ENCODE measurements around the gene OCA2.
A peak's percentile ranks its signal among the peaks of the same experiment; 100 is the strongest.
"Not testable (repeated sequence)": the region's sequence is repeated elsewhere in the genome, so short reads cannot be mapped to it uniquely, and the experiment has no call there.

OCA2 gene

GRCh38 chr15:28137408-28138039 is 38.4 kb upstream of the OCA2 start:
- H3K4ac ChIP-seq (ENCODE audit: low read depth in 1 of 2, low read length in 2 of 2); H2BK15ac ChIP-seq (ENCODE audit: low read depth, poor library complexity, severe bottlenecking); H3K4me2 ChIP-seq (ENCODE audit: low read length, poor library complexity, severe bottlenecking); H4K91ac ChIP-seq (ENCODE audit: low read length); H2BK120ac ChIP-seq (ENCODE audit: low read depth, low read length); H3K27ac ChIP-seq (ENCODE audit: low read length, poor library complexity, severe bottlenecking); H3K27me3 ChIP-seq (ENCODE audit: control insufficient read depth in 1 of 2, insufficient read depth in 1 of 2, low read length in 2 of 2); H2BK12ac ChIP-seq (ENCODE audit: low read length in 2 of 2); H3K9me3 ChIP-seq (ENCODE audit: control insufficient read depth, low read length); H2AFZ ChIP-seq (ENCODE audit: low read depth, low read length); H3K18ac ChIP-seq (ENCODE audit: low read depth in 1 of 2, low read length in 2 of 2); H3K23ac ChIP-seq (ENCODE audit: low read length in 2 of 2); H3K9ac ChIP-seq (ENCODE audit: low read length); H2AK5ac ChIP-seq (ENCODE audit: low read length, severe bottlenecking); H2BK5ac ChIP-seq (ENCODE audit: low read depth, low read length, poor library complexity, severe bottlenecking); H3K14ac ChIP-seq (ENCODE audit: low read length in 2 of 2); DNase-seq; H3K4me3 ChIP-seq (ENCODE audit: insufficient read depth in 1 of 2, low read depth in 1 of 2, low read length in 2 of 2); H4K8ac ChIP-seq (ENCODE audit: low read length); H3K4me1 ChIP-seq (ENCODE audit: control insufficient read depth, insufficient read depth, low read depth, low read length): not testable (repeated sequence)
- WGBS, result 100% methylated on average over 2 of the region's 9 CpGs
- Histone ChIP-seq H3K36me3 (ENCODE audit: control insufficient read depth in 1 of 2, insufficient read depth in 2 of 2, low read depth in 1 of 2, low read length in 2 of 2) (peaks cover 23 to 57% of the 10 kb centered on the region in 2 experiments), H3K79me1 (replicated peaks; ENCODE audit: low read length, poor library complexity, severe bottlenecking) (peaks cover 11% of the 10 kb centered on the region)

DNA sequence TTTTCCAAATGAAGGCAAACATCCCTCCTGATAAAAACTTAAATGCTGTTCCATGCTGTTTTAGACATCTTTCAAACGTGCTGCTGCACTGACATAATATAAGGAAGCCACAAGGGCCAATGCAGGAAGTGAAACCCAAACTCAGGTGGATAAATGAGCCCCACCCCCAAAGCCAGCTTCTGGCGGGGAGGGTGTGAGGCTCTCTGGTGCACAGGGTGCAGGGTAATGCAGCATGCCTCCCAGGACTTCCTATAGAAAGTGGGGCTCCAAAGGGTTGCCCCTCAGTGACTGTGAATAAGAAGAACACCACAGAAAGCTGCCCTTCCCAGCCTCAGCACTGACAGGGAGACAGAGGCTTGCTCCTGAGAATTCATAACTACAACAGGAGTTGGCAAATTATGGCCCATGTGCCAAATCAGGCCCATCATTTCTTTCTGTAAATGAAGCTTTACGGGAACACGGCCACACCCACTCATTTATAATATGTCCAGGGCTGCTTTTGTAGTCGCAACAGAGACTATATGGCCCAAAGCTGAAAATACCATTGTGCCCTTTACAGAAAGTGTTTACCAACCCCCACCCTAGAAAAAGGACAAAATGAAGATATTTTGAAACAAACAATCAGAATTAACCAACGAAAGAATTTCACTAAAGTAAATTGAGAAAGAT is 37.3 kb upstream of the OCA2 start:
- not testable (repeated sequence) for H2AFZ ChIP-seq (ENCODE audit: low read depth, low read length); H2AK5ac ChIP-seq (ENCODE audit: low read length, severe bottlenecking); H3K4ac ChIP-seq (ENCODE audit: low read depth in 1 of 2, low read length in 2 of 2); H4K8ac ChIP-seq (ENCODE audit: low read length); H3K14ac ChIP-seq (ENCODE audit: low read length in 2 of 2); H3K4me3 ChIP-seq (ENCODE audit: insufficient read depth in 1 of 2, low read depth in 1 of 2, low read length in 2 of 2); H2BK120ac ChIP-seq (ENCODE audit: low read depth, low read length); H4K91ac ChIP-seq (ENCODE audit: low read length); H3K9me3 ChIP-seq (ENCODE audit: control insufficient read depth, low read length); H3K27me3 ChIP-seq (ENCODE audit: control insufficient read depth in 1 of 2, insufficient read depth in 1 of 2, low read length in 2 of 2); H3K23ac ChIP-seq (ENCODE audit: low read length in 2 of 2); H2BK5ac ChIP-seq (ENCODE audit: low read depth, low read length, poor library complexity, severe bottlenecking); DNase-seq; H3K4me1 ChIP-seq (ENCODE audit: control insufficient read depth, insufficient read depth, low read depth, low read length); H2BK15ac ChIP-seq (ENCODE audit: low read depth, poor library complexity, severe bottlenecking); H3K18ac ChIP-seq (ENCODE audit: low read depth in 1 of 2, low read length in 2 of 2); H3K4me2 ChIP-seq (ENCODE audit: low read length, poor library complexity, severe bottlenecking); H3K9ac ChIP-seq (ENCODE audit: low read length); H3K27ac ChIP-seq (ENCODE audit: low read length, poor library complexity, severe bottlenecking); H2BK12ac ChIP-seq (ENCODE audit: low read length in 2 of 2)
- peaks cover 16% of the 10 kb centered on the region for H3K79me1 ChIP-seq (replicated peaks; ENCODE audit: low read length, poor library complexity, severe bottlenecking)
- 93% methylated on average over 5 of the region's 6 CpGs for WGBS
- peaks cover 27 to 57% of the 10 kb centered on the region in 2 experiments for H3K36me3 ChIP-seq (ENCODE audit: control insufficient read depth in 1 of 2, insufficient read depth in 2 of 2, low read depth in 1 of 2, low read length in 2 of 2)

GRCh38 chr15:28133281-28133680 is 34.2 kb upstream of the OCA2 start:
- Histone ChIP-seq H2BK12ac (ENCODE audit: low read length in 2 of 2) (no peak overlapping the region), H4K8ac (ENCODE audit: low read length) (no peak overlapping the region), H2BK15ac (ENCODE audit: low read depth, poor library complexity, severe bottlenecking) (no peak overlapping the region), H3K23ac (ENCODE audit: low read length in 2 of 2) (no peak overlapping the region), H3K36me3 (ENCODE audit: control insufficient read depth in 1 of 2, insufficient read depth in 2 of 2, low read depth in 1 of 2, low read length in 2 of 2) (peaks cover 34 to 60% of the 10 kb centered on the region in 2 experiments), H3K9me3 (ENCODE audit: control insufficient read depth, low read length) (no peaks in the 10 kb centered on the region), H3K27me3 (ENCODE audit: control insufficient read depth in 1 of 2, insufficient read depth in 1 of 2, low read length in 2 of 2) (no peaks in the 10 kb centered on the region), H4K91ac (ENCODE audit: low read length) (no peak overlapping the region), H3K4me3 (ENCODE audit: insufficient read depth in 1 of 2, low read depth in 1 of 2, low read length in 2 of 2) (no peak overlapping the region), H2AK5ac (ENCODE audit: low read length, severe bottlenecking) (no peak overlapping the region), H3K14ac (ENCODE audit: low read length in 2 of 2) (no peak overlapping the region), H2BK120ac (ENCODE audit: low read depth, low read length) (no peak overlapping the region), H2BK5ac (ENCODE audit: low read depth, low read length, poor library complexity, severe bottlenecking) (no peak overlapping the region), H2AFZ (ENCODE audit: low read depth, low read length) (no peak overlapping the region), H3K4ac (ENCODE audit: low read depth in 1 of 2, low read length in 2 of 2) (no peak overlapping the region), H3K27ac (ENCODE audit: low read length, poor library complexity, severe bottlenecking) (no peak overlapping the region), H3K4me1 (ENCODE audit: control insufficient read depth, insufficient read depth, low read depth, low read length) (peaks cover 4% of the 10 kb centered on the region), H3K4me2 (ENCODE audit: low read length, poor library complexity, severe bottlenecking) (no peak overlapping the region), H3K9ac (ENCODE audit: low read length) (peak overlapping the region; percentile 57), H3K79me1 (replicated peaks; ENCODE audit: low read length, poor library complexity, severe bottlenecking) (peaks cover 31% of the 10 kb centered on the region), H3K18ac (ENCODE audit: low read depth in 1 of 2, low read length in 2 of 2) (no peak overlapping the region)
- no peak for DNase-seq

- Histone ChIP-seq H2BK15ac (ENCODE audit: low read depth, poor library complexity, severe bottlenecking) (no peak overlapping the region), H3K9ac (ENCODE audit: low read length) (peak overlapping the region; percentile 57), H3K4me1 (ENCODE audit: control insufficient read depth, insufficient read depth, low read depth, low read length) (peaks cover 4% of the 10 kb centered on the region), H3K27me3 (ENCODE audit: control insufficient read depth in 1 of 2, insufficient read depth in 1 of 2, low read length in 2 of 2) (no peaks in the 10 kb centered on the region), H2BK12ac (ENCODE audit: low read length in 2 of 2) (no peak overlapping the region), H4K91ac (ENCODE audit: low read length) (no peak overlapping the region), H3K9me3 (ENCODE audit: control insufficient read depth, low read length) (no peaks in the 10 kb centered on the region), H3K79me1 (replicated peaks; ENCODE audit: low read length, poor library complexity, severe bottlenecking) (peaks cover 31% of the 10 kb centered on the region), H2AK5ac (ENCODE audit: low read length, severe bottlenecking) (no peak overlapping the region), H3K4ac (ENCODE audit: low read depth in 1 of 2, low read length in 2 of 2) (no peak overlapping the region), H3K4me3 (ENCODE audit: insufficient read depth in 1 of 2, low read depth in 1 of 2, low read length in 2 of 2) (no peak overlapping the region), H3K23ac (ENCODE audit: low read length in 2 of 2) (no peak overlapping the region), H2BK5ac (ENCODE audit: low read depth, low read length, poor library complexity, severe bottlenecking) (no peak overlapping the region), H3K36me3 (ENCODE audit: control insufficient read depth in 1 of 2, insufficient read depth in 2 of 2, low read depth in 1 of 2, low read length in 2 of 2) (peaks cover 37 to 62% of the 10 kb centered on the region in 2 experiments), H3K27ac (ENCODE audit: low read length, poor library complexity, severe bottlenecking) (peak overlapping the region; percentile 7), H4K8ac (ENCODE audit: low read length) (peak overlapping the region; percentile 55), H3K18ac (ENCODE audit: low read depth in 1 of 2, low read length in 2 of 2) (no peak overlapping the region), H3K4me2 (ENCODE audit: low read length, poor library complexity, severe bottlenecking) (no peak overlapping the region), H2BK120ac (ENCODE audit: low read depth, low read length) (no peak overlapping the region), H2AFZ (ENCODE audit: low read depth, low read length) (no peak overlapping the region), H3K14ac (ENCODE audit: low read length in 2 of 2) (no peak overlapping the region)
- 88% methylated on average over 19 of the region's 21 CpGs for WGBS
- DNase-seq, result peak; percentile 48
Observed at GRCh38 chr15:28132524-28133275, 33.6 kb upstream of the OCA2 start.
